Occipital lobe (tissue), 2 donors: ENCODE results near the gene CDK18. TPM values are rescaled to one million over a fixed set of nuclear protein-coding genes. Genes with fewer than 3 reads are reported as not detected.
A peak's percentile ranks its signal among the peaks of the same experiment; 100 is the strongest.

ENCODE experiments used
- DNase-seq: peaks from one replicate; lab custom pipeline; 2025; lab: John Stamatoyannopoulos, UW
- total RNA-seq: library from RNA; depleted of rRNA; stranded (reverse); fragments of >200 nt; gene quantifications from one replicate; pipeline ENCODE4 v1.2.3, GENCODE V29; 2014

The CDK18 gene
- total RNA-seq, 1 donor from 2014 or later = 0.16 TPM

DNA sequence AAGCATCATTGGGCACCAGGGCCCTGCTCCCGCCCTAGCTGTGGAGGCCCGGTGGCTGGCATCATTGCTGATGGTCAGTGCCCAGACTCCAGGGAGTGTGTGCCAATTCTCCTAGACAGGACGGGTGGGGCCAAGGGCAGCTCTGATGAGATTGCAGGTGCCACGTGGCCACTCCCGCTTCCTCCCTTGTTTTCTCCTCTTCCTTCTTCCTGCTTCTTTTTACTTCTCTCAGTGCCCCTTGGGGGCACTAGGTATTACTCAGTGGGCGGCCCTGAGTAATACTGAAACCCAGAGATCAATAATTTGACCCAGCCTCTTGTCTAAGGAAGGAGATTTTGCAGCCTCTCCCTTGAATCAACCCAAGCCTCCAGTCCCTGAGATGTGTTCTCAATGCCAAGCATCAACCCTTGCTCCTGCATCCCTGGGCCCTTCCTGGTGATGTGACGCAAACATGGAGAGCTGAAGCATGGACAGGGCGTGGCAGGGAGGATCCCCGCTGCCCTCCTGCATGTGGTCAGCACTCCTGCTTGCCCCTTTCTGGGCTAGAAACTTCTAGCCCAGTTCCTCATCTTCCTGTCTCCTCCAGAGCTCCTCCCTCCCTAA is 32.4 kb downstream of the CDK18 start:
- DNase-seq = peak; percentile 27

DNA sequence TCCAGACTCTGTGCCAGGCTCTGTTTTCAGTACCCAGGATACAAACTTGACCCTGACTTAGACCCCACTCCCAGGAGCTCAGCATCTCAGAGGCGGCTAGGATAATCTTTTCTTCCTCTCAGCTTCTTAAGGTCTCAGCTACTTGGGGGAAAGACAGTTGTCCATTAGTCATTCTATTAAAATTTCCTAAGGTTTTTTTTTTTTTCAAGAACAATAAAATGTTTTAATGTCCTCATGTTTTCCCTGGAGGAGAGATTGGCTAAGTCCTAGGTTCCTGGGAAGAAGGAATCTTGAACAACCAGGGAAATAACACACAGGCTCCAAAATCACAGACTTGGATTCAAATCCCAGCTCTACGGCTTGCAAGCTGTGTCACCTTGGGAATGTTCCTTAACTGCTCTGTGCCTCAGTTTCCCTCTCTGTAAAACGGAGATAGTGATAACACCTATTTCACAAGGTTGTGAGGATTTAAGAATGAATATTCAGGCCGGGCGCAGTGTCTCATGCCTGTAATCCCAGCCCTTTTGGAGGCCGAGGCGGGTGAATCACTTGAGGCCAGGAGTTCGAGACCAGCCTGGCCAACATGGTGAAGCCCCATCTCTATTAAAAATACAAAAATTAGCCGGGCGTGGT is 33.0 kb downstream of the CDK18 start:
- DNase-seq = no peak

DNA sequence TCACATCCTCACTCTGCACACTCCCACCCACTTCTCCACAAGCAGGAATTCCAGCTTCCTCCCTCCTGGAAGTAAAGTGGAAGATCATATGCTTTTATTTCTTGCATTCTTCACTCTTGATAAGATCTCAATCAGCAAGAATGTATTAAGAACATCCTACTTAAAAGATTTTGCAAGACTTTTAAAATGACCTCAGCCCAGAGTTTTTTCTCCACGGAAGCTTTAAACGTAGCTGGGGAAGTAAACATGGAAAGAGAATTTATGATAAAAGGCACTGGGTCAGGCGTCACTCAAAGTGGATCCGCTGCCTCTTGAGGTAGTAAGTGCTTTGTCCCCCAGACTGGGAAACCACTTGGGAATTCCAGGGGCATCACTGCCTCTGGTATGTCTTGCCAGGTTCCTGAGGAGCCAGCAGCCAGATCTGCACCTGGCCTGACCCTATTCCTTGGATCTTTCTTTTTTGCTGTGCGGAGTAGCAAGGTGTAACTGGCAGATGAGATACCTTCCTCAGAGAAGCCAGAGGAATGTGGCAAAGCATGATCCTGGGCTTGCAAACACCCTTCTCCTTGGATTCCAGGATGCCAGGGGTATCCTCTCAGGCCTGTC is 33.9 kb downstream of the CDK18 start:
- no peak for DNase-seq

DNA sequence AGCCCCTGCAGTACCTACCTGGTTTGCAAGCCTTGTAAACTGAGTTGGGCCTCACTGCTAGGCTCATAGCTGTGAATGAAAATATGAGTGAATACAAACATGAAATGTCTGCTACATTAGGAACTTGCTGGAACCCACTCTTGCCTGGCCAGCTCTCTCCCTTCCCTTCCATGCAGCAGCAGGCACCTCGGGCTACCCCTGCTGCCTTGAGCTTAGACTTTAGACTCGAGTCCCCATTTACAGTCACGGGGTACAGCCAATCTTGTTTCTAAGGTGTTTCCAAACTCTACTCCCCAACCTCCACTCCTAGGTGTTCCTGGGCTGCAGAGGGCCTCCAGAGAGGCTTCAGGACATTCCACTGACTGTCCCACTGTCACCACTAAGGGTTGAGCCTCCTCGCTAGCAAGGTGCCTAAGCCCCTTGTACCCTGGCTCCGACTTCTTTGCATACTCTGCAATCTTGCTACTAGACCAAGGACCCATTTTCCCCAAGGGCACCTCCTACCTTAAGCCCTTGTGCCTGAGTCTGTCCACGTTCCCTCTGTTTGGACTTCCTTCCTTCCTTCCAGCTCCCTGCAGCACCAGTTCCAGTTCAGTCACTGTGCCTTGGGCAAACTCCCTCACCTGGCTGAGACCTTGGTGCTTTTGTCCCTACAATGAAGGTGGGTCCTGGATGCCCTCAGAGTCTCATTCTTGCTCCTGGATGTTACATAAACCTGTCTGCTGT is 36.9 kb downstream of the CDK18 start:
- no peak for DNase-seq

DNA sequence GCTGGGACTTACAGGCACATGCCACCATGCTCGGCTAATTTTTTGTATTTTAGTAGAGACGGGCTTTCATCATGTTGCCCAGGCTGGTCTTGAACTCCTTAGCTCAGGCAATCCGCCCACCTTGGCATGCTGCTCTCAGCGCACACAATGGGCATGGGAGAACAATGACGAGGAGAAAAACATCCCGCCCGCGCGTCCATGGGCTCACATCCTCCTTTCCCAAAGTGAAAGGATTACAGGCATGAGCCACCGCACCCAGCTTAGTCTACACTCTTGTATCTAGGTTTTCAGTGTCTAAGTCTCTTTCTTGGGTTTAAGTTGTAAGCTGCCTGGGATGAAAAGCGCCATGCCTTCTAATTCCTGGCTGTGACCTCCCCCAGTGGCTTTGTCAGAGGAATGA is 37.9 kb downstream of the CDK18 start:
- no peak for DNase-seq

DNA sequence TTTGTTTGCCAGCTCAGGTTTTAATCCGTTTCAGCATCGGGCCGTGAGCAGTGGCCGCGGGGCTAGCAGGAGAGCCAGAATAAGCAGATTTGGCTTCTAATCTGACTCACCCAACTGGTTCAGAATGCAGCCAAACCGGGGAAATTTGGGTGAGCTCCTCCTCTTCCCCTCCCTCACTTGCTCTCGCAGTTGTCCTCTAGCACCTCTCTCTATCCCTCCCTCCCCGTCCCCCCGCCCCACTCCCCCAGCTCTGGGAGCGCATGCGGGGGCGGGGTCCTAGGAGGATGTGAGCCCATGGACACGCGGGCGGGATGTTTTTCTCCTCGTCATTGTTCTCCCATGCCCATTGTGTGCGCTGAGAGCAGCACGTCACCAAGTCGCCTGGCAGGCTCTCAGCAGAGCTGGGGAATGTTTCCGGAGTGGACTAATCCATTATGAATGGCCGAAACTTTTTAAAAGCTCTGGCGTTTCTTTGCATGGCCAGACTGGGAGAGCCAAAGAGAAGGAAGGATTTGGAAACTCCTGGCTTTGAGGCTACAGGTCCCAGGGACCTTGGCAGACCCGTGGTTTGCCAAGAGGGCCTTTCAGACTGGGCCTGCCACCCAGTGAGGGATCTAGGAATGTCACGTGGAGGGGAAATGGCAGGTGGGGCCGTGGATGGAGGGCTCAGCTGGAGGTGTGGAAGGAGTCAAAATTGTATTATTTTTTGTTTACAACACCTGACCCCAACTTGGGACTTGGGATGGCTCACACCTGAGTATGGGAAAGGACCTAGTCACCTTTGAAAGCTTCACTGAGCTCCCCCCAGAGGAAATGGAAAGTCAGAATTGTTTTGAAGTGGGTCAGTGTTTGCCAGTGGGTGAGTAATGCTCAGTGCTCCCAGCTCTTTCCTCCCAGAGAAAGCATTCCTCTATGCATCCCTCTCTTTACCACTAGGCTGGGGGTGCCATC is 39.2 kb downstream of the CDK18 start:
- DNase-seq = peak; percentile 74

DNA sequence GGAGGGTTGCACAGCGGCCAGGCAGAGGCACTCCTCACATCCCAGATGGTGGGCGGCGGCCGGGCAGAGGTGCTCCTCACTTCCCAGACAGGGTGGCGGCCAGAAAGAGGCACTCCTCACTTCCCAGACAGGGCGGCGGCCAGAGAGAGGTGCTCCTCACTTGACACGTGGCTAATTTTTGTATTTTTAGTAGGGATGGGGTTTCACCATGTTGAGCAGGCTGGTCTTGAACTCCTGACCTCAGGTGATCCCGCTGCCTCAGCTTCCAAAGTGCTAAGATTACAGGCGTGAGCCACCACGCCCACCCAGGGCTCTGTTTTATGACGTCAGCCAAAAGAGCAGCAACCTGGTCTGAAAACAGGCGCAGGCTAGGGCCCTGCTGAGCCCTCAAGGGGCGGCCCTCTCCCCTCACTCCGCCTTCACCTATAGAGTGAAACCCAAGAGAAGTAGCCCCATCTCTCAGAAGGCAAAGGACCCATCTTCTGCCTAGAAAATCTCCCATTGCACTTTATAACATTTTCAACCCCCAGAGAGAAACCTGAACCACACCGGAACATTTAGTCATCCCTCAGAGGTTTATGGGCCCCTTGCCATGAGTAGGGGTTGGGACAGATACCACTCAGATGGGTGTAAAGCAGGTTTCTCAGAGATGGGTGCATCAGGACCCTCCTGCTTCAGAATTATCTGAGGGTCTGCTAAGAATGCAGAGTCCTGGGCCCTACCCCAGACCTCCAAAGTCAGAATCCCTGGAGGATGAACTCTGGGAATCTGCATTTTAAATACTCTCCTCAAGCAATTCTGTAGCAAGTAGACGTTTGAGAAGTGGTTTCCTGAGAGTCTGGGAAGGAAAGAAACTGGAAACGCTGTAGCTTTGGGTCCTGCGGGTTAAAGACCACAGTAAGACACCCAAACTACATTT is 40.8 kb downstream of the CDK18 start:
- DNase-seq = no peak

DNA sequence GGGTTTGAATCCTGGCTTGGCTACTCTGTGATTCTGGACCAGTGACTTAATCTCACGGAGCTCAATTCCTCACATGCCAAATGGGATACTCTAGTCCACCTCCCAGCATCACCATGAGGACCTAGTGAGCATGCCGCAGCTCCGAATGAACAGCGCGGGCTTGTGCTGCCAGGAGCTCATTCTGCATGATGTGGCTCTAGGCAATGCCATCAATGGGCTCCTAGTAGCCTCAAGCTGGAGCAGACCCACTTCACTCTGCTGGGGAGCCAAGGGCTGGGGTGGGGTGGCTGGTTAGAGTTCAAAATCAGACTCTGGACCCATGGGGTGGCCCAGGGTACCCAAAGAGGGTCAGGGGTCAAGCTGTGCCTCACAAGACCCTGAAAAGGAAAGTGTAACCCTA is 41.5 kb downstream of the CDK18 start:
- DNase-seq = no peak

DNA sequence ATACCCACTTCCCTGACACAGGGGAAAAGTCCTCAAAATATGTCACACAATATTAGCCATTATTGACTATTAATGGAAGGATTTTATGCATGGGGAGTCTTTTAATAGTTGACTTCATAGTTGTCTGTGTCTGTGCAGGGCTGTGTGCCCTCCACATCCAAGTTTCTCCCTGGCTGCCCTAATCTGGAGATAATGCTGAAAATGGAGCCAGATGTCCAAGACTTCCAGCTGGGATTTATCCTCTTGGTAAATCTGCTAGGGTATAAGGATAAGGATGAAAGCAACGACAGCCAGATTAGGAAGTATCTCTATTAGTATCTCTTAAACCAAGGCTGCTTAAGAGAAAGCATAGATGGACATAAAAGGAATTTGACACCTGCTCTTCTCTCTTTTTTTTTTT is 42.1 kb downstream of the CDK18 start:
- no peak for DNase-seq

DNA sequence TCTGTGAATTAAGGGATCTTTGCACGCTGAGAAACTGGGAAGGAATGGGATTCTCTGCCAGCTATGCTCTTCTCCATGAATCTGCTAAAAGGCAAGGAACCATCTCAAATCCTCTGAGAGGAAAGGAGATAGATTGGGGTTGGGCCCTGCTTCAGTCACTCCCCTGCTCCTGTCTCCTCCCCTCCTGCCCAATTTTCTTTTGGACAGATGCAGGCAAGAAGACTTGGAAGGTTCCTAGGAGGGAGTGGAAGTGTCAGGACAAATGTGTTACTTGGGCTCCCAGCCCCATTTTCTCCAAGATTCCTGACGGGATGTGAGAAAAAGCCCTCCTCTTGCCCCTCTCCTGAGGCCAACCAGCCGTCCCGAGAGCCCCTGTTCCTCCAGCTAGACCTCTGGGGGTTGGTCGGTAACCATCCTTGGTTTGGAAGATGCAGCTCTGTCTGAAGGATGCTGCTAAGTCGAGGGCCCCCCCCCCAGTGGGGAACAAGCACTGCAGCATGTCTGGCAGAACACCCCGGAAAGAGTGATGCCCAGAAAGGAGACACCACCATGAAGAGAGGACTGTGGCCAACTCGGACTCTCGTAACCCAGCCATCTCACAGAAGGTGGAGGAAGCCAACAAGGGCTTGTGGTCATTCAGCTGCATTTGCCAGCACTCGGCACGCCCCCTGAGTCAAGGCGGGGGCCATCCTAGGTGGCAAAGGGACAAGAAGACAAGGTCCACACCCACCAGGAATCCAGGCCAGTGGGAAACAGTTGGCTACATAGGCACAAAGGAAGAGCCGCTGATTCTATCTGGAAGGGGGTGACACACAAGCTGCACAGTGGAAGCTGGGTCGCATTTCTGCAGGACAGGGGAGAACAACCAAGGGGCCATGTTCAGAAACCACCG is 43.7 kb downstream of the CDK18 start:
- DNase-seq = no peak

DNA sequence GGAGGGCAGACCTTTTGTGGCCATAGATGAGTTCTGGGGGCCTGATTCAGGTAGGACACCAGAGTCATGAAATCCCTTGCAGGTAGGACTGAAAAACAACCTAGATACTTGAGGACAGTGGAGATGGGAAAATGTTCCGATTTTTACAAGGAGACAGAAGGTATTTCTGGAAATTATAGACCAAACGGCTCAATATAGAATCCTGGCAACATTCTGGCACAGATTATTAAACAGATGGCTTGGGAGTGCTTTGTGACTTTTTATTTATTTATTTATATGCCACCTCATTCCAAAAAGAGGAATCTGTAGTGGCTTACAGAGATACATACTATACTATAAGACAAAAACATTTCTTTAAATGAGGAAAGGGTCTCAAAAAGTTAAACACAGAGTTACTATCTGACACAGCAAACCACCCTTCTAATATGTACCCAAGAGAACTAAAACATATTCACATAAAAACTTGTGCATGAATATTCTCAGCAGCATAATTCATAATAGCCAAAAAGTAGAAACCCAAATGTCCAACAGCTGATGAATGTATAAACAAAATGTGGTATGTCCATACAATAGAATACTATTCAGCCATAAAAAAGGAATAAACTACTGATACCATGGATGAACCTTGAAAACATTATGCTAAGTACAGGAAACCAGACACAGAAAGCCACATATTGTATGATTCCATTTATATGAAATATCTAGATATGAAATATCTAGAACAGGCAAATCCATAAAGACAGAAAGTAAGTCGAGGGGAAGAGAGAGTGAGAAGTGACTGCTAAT is 49.8 kb downstream of the CDK18 start:
- DNase-seq = no peak

DNA sequence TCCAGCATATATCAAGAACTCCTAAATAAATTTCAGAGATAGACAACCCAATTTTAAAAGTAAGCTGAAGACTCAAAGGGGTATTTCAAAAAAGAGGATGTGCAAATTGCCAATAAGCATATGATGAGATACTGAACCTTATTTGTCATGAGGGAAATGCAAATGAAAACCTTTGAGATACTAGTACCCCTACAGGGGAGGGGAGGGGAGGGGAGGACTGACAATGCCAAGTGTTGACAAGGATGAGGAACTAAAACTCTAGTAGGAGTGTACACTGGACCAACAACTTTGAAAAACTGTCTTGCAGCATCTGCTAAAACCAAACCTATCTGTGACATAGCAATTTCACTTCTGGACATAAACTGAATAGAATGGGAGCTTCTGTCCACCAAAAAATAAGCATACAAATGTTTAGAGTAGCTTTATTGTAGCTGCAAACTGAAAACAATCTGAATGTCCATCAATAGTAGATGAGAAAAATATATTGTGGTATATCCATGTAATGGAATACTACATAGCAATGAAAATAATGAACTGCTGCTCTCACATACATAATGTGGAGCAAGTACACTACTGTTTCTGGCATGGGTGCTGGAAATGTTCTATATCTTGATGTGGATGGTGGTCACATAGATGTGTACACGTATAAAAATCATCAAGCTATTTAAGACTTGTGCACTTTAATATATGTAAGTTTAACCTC is 57.2 kb downstream of the CDK18 start:
- no peak for DNase-seq

DNA sequence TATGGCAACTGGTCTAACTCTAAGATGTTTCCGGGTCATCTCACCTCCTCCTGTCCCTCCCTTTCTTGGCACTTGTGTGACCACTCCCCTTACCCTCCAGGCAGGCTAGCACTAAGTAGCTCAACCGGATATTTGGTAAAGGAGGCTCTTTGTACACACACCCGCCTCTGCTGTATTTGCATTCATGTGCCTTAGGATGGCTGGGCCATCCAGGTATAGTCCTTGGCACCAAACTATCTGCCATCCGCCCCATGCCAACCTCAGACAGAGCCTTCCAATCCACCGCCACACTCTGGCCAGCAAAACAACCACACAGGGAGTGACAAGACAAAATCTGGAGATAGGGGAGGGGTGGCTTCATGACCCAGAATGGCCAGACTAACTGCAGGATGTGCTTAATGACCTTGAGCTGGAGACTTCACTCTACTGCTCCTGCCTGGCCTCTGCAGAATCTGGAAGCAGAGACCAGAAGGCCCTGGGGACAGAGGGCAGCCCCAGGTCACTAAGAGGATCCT is 59.5 kb downstream of the CDK18 start:
- no peak for DNase-seq

DNA sequence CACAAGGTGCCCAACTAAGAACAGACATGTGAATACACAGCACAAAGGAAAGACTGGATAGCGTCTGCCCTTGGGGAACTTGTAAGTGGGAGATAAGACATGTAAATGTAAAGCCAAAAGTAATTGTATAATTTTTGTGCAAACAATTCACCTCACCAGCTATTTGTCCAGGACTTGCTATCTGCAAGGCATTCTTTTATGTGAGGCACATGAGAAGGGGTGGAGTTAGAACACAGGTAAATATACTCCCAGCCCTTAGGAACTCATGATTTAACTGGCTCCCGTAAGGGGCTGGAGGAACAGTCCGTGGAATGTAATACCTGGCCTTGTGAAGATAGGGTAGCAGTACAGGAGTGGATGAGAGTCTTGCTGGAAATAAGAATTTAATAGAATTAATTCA is 61.3 kb downstream of the CDK18 start:
- no peak for DNase-seq

DNA sequence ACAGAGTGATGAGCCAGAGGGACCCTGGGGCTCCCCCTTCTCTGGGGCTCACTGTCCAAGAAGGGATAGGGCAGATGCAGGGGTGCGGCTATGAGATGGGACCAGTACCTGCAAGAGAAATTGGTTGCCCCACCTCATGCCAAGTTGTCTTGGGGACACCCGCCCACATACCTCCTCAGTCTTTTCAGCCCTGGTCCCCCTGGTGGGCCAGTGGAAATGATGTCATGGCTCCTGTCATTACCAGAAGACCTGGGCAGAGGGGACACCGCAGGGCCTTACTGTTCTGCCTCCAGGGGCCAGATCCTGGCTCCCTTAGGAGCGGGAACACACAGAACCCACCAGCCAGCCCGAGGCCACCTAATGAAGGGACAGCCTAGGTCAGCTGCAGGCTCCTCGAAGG is 63.2 kb downstream of the CDK18 start:
- no peak for DNase-seq

DNA sequence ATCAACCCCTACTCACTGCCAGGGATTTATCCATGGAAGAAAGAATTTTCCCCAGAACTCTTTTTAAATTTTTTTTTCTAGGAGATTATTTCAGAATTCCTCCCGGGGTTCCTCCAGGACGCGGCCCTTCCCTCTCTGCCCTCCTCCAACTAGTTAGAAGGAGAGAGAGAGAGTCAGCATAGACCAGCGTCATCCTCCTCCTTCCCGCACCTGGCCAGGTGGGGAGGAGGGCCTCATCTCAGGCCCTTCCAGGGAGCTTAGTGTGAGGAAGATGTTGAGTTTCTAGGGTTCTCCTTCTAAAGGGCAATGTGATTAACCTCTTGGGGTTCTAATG is 63.6 kb downstream of the CDK18 start:
- no peak for DNase-seq

DNA sequence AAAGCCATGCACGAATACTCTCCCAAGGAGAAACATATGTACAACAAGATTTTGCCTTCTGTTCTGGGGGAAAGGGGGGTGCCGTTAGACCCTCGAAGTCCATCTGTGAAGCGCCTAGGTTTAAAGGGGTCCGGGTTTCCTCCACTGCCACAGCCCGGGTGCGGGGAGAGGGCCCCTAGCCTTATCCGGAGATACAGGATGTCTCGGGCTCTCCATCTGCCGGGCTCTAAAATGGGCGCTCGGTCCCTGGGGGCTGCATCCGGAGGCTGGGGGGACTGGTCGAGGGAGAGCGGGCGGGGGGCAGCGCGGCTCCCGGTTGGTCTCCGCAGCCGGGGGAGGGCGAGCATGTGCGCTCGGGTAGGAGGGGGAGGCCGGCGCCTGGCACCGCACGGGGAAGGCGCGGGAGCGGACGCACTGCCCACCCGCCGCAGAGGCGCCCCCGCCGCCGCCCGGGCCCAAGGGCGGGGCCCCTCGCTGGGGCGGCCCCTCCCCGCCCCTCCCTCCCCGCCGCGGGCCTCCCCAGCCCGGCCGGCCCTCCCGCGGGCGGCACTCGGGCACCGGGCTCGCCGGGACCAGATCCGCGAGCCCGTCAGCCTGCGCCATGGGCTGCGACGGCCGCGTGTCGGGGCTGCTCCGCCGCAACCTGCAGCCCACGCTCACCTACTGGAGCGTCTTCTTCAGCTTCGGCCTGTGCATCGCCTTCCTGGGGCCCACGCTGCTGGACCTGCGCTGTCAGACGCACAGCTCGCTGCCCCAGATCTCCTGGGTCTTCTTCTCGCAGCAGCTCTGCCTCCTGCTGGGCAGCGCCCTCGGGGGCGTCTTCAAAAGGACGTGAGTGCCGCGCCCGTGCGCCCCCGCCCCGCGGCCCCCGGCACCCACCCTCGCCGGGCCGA is 64.2 kb downstream of the CDK18 start:
- no peak for DNase-seq
